Testis (tissue), 2 donors: ENCODE data around the gene AIDA.

ENCODE experiments used
- CTCF ChIP-seq, 3 experiments: fragments of 450-650 bp in 2 of 3; fragments of 200-600 bp in 1 of 3; sonication (generic) in 1 of 3; IDR thresholded peaks; one replicate each; pipeline ENCODE4 v1.5.1; 2016 to 2019; ENCODE audit warnings: antibody characterized with exemption in 3 of 3, mild to moderate bottlenecking in 2 of 3, moderate library complexity in 1 of 3
- POLR2A ChIP-seq: fragments of 450-650 bp; IDR thresholded peaks from one replicate; pipeline ENCODE4 v1.6.1; 2017; ENCODE audit warnings: antibody characterized with exemption, mild to moderate bottlenecking, moderate library complexity

DNA sequence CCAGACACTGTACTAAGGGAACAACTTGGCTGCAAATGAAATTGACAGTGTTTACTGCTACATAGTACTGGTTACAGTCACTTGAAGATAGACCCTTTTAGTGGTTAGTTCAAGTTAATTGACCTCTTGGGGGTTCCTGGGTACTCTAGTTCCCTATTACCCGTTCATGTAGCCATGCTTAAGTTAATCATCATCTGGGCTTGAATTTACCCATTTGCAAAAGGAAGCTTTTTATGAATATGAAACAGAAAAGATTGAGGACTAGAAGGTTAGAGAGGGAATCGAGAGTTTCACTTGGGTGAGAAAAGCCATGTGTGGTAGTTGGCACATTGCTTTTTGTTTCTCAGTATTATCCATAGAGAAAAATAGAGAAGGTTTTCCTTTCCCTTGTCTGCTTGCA is 91.7 kb downstream of the AIDA start:
- TF ChIP-seq CTCF (IDR thresholded peaks at IDR 0.05) (no peak), POLR2A (no peak)
